GM18909 (cell line): ENCODE results near the gene PACS2.
"Not testable (repeated sequence)": the region's sequence is repeated elsewhere in the genome, so short reads cannot be mapped to it uniquely, and the experiment has no call there.

Experiments
- ATAC-seq: cut with Tn5 transposase; IDR thresholded peaks from one replicate; pipeline ENCODE4 v1.9.1; 2021; ENCODE audit warnings: mild to moderate bottlenecking; ENCODE audit not compliant: unreplicated experiment, poor library complexity

Gene PACS2

GRCh38 chr14:105287249-105288102 is 27.1 kb upstream of the PACS2 start:
- ATAC-seq, result no peak

GRCh38 chr14:105288936-105289335 is 25.6 kb upstream of the PACS2 start:
- ATAC-seq, result not testable (repeated sequence)

- no peak for ATAC-seq
Measured at GRCh38 chr14:105290621-105291346, 23.8 kb upstream of the PACS2 start.

GRCh38 chr14:105292826-105293711 is 21.5 kb upstream of the PACS2 start:
- peak; percentile 8 for ATAC-seq

GRCh38 chr14:105294142-105294597 is 20.4 kb upstream of the PACS2 start:
- peak; percentile 73 for ATAC-seq

- ATAC-seq, result not testable (repeated sequence)
Measured at GRCh38 chr14:105297311-105297710, 17.2 kb upstream of the PACS2 start.

GRCh38 chr14:105299654-105300541 is 14.7 kb upstream of the PACS2 start:
- ATAC-seq, result peak; percentile 15

- ATAC-seq, result peak; percentile 91
Measured at GRCh38 chr14:105300542-105301102, 13.9 kb upstream of the PACS2 start, which contains the start of gene BRF1. Gene BRF1 (minus strand): TSS chr14:105301001. CDS start chr14:105300629, 372 bp downstream.

- peak; percentile 57 for ATAC-seq
Measured at GRCh38 chr14:105301103-105301914, 13.2 kb upstream of the PACS2 start.

GRCh38 chr14:105301915-105302249 is 12.7 kb upstream of the PACS2 start:
- not testable (repeated sequence) for ATAC-seq

GRCh38 chr14:105303949-105304348 is 10.6 kb upstream of the PACS2 start:
- no peak for ATAC-seq

- no peak for ATAC-seq
Measured at GRCh38 chr14:105304565-105304964, 10.0 kb upstream of the PACS2 start.

GRCh38 chr14:105305345-105305744 is 9.2 kb upstream of the PACS2 start:
- no peak for ATAC-seq

- ATAC-seq, result no peak
Measured at GRCh38 chr14:105305791-105306190, 8.8 kb upstream of the PACS2 start.

- ATAC-seq, result no peak
Measured at GRCh38 chr14:105307052-105307727, 7.4 kb upstream of the PACS2 start.

GRCh38 chr14:105309371-105309770 is 5.2 kb upstream of the PACS2 start:
- no peak for ATAC-seq

- no peak for ATAC-seq
Measured at GRCh38 chr14:105311838-105312237, 2.7 kb upstream of the PACS2 start.

- ATAC-seq, result no peak
Measured at GRCh38 chr14:105312973-105313372, 1.6 kb upstream of the PACS2 start.
